ENCODE measurements around the gene UBE2N.

Gene UBE2N

DNA sequence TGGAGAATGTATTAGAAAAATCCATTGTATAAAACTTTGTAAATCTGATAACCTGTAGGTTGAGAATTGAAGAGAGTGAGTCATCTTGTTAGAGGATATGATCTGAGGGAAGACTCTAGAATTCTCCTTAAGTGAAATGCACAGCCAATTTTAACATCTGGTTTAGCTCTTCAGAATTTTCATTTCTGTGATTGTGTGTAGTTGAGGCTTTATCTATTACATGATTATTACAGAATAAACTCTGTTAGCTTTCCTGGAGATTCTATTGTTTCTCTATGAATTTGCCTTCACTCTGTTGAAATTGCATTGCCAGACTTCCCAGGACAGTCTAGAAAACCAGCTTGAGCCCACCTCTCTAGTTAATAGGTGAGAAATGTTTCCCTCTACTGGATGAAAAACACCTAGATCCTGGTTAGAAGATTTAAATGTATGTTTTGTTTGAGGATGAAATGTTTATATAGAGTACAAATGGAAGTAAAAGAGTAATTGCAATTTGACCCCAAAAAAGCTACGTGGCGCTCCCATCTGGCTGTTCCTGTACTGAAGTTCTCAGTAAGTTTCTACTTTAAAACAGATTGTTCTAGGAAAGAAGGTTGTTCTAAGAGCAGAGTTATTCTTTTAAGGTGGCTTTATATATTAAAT lies 61.1 kb downstream of the UBE2N start:
- DNase-seq (ENCODE audit: low read depth in 3 of 3, low spot score in 1 of 3) = no peak

DNA sequence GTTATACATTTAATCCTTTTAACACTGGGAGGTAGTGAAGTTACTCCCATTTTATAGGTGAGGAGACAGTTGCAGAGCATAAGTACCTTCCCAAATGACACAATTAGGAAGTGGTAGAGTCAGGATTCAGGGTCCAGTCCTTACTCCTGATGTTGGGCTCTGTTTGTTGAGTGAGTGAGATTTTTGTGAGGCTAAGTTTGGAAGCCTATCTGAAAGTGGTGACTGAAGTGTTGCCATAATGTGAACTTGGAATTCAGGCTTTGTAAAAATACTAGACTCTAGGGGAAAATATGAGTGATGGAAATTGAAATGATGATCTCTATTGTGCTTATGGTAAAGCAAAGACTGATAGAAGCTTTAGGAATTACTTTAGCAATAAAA lies 61.8 kb downstream of the UBE2N start:
- DNase-seq (ENCODE audit: low read depth in 3 of 3, low spot score in 1 of 3) = no peak

DNA sequence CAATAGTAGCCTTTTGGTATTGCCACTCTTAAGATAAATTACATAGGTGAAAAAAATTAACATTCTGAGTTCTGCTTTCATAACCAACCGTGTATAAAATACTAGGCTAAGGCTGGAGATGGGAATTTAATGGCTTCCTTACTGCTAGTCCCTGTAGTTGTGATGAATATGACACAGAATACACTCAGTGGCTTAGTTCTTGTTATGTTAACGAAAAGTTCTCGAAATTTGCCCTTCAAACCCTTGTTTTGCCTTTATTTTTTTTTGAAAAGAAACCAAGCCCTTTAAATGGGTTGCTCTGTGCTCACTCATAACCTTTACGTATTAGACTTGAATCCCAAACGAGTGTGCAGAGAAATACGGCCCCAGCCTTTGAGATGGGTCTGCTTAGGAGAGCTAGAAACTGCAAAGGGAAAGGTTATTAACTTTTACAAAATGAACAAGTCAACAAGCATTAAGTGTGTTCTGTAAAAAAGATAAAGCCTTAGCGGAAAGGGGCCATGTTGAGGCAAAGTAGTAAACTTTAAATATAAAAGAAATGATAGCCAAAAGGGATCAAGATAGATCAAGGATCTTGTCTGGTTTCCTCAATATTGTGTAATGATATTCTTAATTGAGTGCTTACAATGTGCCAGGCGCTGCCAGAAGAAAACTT lies 62.3 kb downstream of the UBE2N start:
- DNase-seq (ENCODE audit: low read depth in 3 of 3, low spot score in 1 of 3) = no peak

DNA sequence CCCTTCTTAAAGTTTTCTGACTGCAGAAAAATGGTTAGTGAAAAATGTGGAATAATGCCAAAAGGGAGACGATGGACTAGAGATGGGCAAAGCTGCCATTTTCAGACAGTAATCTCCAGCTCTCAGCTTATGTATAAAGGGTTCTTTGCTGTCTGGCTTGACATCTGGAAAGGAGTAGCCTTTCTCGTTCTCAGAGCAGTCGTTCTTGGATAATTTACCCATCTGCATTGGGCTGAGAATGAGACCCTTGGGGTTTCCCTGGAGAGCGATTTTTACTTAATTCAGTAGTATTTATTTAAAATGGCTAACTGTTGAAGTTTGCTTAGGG lies 62.8 kb downstream of the UBE2N start:
- DNase-seq (ENCODE audit: low read depth in 3 of 3, low spot score in 1 of 3) = no peak

DNA sequence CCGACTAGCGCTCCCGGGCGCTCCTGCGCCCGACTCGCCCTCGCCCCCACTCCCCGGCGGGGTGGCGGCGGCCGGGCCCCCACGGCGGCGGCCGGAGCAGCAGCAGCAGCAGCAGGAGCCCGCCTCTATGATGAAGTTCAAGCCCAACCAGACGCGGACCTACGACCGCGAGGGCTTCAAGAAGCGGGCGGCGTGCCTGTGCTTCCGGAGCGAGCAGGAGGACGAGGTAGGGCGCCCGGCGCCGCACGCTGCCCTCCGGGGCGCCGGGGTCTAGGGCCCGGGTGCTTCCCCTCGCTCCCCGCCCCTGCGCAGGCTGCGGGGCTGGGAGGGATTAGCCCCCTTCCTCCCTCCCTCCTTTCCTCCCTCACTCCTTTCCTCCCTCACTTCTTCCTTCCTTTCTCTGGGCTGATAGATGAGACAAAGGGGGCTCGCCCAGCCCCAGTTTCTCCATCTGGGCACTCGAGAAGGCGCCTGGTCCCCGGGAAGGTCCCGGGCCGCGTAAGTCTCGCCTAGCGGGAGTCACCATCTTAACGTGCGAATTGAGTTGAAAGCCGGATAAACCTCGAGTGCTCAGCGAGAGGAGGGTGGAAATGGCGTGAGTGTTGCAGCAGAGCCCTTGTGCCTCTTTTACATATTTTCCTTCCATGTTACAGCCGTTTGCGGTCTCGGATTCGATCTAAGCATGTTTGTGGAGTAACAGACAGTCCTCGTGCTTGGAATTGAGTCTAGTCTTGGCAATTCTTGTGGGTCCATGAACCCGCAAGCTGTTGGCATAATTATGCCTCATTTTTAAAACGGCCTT lies 63.4 kb downstream of the UBE2N start:
- DNase-seq (ENCODE audit: low read depth in 3 of 3, low spot score in 1 of 3) = peak; percentile 11 to 35 (median 23)

DNA sequence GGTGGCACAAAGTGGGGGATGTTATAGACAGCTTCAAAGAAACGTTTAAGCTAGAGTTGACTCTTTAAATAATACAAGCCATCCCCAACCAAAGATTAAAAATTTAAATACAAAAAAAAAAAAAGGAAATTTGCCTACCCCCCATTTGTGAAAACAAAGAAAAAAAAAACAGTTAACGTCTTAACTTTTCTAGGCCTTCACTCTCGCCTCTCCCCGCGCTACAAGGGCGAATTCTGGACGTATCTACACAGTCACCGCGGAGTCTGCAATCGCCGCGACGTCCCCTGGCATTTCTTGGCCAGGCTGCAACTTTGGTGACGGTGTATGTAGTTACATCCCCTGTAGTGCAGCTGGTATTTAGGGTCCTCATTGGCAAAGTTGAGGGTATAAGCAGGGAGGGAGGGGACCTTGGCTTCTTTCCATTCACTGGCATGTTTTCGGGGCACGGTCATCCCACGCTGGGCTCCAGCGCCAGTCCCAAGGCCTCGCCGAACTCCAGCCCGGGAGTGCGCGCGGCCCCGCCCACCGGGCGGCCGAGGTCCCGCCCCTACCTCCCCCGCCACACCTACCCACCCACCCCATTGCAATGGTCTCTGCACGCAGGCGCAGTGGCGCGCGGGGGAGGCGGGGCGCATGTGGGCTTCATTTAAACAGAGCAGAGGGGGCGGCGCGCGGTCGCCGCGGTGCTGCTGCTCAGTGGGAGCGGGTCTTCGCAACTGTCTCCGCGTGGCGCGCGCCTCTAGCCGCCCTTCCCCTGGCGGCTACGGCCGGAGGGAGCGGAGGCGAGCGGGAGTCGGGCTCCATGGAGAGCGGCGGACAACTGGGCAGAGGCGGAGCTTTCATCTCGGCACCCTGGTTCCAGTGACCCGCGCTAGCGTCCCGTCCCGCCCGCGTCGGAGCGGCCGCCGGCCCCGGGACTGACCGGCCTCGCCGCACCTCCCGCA lies 64.2 kb downstream of the UBE2N start, which contains the start of gene NUDT4:
Gene NUDT4 (plus strand): TSS at position 674 of the 944 bp plus-strand sequence. CDS start 398 bp downstream, outside the sequence.
- peak; percentile 92 to 98 (median 95) for DNase-seq (ENCODE audit: low read depth in 3 of 3, low spot score in 1 of 3)

DNA sequence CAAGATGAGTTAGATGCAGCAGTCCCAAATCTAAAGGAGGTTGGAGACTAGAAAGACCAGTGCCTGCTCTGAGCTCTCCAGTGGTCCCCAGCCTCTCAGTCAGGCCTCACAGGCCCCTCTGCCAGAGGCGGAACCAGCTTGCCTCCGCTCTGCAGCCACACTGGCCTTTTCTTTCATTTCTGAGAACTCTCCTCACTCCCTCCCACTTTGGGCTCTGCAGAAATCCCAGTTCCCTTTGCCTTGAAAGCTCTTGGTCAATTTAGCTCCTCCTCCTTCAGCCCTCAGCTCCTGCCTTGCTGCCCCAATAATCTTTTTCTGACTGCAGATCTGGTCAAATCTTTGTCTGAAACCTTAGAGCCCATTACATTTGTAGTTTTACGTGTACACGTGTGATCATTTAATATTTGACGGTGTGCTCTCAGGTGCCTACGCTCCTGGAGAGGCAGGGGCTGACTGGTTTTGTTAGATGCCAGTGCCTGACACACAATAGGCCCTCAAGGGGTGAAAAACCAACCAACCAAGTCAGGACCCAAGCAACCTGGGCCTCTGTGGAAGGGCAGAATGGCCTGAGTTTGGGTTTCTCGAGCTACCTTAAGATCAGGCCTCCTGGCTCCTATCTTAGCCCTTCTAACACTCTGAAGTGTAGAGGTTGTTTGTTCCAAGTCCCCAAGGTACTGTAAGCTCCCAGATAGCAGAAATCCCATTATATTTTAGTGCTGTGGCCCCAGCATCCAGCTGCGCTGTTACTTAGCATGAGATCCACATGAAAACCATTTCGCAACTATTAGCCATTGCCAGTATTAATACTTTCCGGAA lies 65.1 kb downstream of the UBE2N start:
- no peak for DNase-seq (ENCODE audit: low read depth in 3 of 3, low spot score in 1 of 3)

DNA sequence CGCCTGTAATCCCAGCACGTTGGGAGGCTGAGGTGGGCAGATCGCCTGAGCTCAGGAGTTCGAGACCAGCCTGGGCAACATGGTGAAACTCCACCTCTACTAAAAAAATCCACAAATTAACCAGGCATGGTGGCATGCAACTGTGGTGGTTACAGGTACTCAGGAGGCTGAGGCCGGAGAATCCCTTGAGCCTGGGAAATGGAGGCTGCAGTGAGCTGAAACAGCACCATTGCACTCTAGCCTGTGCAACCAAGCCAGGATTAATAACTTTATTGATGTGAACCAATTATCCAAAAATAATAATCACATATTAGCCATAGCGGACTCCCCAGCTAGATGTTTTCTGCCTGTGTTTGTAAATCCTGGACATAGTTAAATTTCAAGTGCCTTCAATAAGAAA lies 65.8 kb downstream of the UBE2N start:
- no peak for DNase-seq (ENCODE audit: low read depth in 3 of 3, low spot score in 1 of 3)

DNA sequence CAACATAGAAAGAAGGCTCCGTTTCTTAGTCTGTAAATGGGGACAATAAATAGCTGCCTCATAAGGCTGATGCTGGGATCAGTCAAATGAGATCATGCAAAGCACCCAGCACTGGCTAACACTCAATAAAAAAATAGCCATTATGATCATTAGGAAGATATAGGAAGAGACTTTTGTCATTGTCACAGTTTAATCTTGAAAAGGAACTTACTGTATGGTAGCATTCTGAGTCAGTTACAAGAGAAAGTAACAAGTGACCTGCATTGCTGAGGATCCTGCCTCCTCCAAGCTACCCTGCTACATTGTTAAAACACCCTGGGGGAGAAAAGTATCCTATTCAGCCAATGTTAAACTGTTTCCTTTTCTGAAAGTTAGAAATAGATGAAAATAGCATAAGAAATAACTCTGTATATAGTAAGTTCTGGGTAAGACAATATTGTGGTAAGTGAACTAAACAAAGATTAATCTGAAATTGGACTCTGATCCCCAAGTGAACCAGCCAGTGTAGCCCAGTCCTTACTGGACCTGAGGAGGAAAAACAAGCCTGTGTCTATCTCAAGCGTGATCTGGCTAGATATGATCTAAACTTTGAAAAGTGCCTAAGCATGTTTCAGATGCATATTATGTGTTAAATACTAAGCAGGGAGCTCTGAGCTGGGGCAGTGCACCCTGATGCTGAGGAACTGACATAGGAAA lies 67.6 kb downstream of the UBE2N start:
- no peak for DNase-seq (ENCODE audit: low read depth in 3 of 3, low spot score in 1 of 3)

DNA sequence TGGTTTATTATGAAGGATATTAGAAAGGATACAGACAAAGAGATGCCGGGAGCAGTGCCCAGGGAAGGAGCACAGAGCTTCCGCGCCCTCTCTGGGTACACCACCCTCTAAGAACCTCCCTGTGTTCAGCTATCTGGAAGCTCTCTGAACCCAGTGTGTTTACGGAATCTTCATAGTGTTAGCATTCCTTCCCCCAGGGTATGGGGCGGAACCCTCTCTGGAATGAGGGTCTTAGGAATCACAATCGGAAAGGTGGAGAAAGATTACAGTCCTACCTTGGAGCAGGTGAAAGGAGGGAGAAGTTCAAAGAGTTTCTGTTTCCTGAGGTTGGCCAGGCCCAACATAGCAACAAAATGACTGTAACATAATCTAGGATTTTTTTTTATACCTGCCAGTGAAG lies 70.8 kb downstream of the UBE2N start:
- no peak for DNase-seq (ENCODE audit: low read depth in 3 of 3, low spot score in 1 of 3)

DNA sequence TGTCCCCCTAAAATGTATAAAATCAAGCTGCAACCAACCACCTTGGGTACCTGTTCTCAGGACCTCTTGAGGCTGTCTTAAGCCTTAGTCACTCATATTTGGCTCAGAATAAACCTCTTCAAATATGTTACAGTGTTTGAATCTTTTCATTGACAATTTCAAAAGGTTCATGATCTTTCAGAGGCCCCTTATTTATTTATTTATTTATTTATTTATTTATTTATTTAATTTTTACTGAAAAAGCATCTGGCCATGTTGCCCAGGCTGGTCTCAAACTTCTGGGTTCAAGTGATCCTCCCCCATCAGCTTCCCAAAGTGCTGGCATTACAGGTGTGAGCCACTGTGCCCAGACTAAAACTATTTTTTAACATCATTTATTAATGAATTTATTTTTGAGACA lies 72.2 kb downstream of the UBE2N start:
- DNase-seq (ENCODE audit: low read depth in 3 of 3, low spot score in 1 of 3) = no peak

DNA sequence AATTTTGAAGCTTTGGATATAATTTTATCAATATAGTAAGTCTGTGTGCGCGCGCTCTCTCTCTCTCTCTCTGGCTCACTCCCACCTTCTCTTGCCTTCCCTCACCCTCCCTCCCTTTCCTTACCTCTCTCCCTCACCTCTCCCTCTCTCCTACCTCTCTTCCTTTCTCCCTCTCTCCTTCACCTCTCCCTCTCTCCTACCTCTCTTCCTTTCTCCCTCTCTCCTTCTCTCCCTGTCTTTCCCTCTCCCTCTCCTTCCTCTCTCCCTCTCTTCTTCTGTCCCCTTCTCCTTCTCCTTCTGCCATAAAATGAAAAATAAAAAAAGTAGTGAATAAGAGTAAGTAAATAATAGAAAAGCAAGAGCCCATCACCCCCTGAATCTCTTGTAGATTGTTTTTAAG lies 73.0 kb downstream of the UBE2N start:
- DNase-seq (ENCODE audit: low read depth in 3 of 3, low spot score in 1 of 3) = no peak

DNA sequence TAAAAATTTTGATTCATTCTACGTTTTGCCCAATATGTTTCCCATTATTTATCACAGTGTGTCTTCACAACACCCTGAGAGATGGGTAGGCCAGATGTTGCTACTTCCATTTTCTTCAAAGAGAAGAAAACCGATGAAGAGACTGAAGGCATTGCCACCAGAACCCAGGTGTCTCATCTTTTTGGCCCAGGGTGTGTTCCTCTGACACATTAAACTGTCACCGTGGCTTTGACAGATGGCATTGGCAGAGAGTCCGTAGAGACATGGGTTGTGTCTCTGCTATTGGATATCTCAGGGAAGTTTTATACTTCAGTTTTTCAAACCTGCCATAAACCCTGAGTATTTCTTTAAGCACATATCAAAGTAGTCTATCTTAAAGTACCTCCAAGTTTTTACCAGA lies 75.3 kb downstream of the UBE2N start:
- DNase-seq (ENCODE audit: low read depth in 3 of 3, low spot score in 1 of 3) = no peak

DNA sequence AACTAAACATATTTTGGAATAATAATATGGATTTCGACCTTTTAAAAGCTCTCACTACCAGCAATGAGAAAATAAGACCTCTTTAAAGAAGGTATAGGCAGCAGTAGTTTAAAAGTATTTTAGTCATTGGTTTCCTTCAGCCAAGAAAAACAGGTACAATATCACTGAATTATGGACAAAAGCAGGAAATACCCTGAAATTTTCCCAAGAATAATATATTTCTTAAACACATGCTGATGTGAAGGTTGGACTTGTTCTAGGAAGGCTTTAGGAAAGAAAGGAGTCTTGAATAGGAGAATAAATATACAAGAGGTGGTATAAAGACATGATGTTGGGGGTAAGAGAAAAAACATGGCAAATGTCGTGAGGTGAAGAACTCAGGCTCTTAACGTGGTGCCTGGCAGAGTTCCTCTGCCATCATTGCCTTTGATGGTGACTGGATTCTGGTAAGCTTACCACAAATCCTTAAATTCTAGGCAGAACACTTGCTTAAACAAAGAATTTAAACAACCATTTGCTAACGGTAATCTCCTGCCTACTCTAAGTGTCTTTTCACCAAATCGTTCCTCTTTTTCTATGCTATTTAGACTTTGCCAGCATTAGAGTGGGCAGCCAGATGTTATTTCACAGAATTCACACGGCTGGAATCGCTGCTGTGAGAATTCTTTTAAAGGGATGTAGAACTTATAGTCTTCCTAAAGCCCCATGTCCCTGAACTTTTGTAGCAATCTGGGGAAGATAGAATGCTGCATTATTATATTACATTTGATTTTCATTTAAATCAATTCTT lies 75.9 kb downstream of the UBE2N start:
- DNase-seq (ENCODE audit: low read depth in 3 of 3, low spot score in 1 of 3) = no peak

DNA sequence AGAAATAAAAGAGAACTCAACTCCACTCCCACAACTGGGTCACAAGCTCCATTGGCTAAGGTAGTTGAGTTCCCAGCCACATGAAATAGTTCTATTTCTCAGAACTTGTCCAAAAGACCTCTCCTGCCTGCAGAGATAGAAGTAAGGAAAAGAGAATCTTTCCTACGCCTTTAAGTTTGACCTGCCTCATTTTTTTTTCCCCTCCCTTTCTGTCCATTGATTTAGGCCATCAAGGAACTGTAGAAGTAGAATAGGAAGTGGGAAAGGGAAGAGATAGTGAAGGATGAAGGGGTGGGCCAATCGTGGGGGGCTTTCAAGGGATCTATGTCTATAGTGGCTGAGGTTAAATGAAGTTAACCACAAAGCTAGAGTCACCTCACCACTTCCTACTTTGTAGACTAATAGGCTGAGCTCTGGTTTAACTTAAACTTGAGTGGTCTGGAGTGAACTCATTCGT lies 77.9 kb downstream of the UBE2N start:
- no peak for DNase-seq (ENCODE audit: low read depth in 3 of 3, low spot score in 1 of 3)

DNA sequence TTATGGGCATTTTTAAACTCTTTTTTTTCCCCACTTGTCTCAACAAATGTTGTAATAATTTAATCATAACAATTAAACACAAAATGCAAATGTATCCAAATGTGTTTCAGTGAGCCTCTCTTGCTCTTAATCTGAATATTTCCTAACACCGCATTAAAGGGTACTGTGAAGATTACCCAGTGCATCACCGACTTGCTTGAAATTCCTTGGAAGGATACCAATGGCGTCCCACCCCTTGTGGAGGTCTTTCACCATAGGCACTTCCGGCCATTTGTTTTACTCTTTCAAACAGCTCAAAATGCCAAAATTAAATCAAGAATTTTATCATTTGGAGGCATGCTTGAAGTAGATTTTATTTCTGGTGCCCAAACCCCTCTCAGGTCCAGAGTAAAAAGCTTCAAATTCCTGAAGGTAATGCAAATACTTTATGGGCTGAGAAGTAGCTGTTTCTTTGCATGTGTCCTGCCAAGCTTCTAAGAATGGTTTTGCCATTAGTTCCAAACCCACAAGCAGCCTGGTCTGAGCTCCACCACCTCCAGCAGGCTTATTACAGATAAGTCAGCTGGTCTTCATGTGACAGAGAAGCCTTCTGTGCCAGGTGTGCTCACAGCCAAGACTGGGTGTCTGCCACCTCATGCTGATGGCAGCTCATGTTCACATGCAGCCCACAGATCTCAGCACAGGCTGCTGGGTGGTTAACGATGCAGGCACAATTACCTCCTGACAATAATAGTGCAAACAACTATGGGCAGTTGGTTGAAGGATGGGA lies 80.4 kb downstream of the UBE2N start:
- no peak for DNase-seq (ENCODE audit: low read depth in 3 of 3, low spot score in 1 of 3)

DNA sequence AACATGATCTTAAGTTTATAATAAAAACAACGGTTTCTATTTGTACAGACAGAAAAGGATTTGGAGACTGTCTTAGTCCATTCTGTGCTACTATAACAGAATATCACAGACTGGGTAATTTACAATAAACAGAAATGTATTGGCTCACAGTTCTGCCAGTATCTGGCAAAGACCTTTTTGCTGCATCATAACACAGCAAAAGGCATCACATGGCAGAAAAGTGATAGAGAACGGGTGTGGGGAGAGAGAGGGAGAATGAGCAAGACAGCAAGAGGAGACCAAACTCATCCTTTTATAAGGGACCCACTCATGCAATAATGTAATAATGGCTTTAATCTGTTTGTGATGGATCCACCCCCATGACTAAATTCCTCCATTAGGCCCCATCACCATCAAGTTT lies 81.1 kb downstream of the UBE2N start:
- no peak for DNase-seq (ENCODE audit: low read depth in 3 of 3, low spot score in 1 of 3)

DNA sequence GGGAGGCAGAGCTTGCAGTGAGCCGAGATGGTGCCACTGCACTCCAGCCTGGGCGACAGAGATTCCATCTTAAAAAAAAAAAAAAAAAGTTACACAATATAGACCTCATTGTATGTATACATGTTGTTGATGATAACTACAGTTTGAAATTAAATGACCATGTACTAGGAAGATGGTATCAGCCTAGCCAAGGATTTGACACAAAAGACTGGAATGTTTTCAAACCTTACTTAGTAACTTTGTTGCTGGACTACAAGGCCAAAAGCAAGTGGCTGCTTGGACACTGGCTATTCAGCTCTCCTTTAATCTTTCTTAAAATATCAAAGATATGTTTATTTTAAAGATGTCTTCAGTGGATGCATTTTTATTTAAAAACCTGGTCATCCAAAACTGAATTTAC lies 82.9 kb downstream of the UBE2N start:
- no peak for DNase-seq (ENCODE audit: low read depth in 3 of 3, low spot score in 1 of 3)
